Endothelial cell of umbilical vein (primary cell): ENCODE data around the gene STOML3.

Experiments used
- EZH2 ChIP-seq: IDR thresholded peaks from 2 replicates; pipeline ENCODE4 v1.6.1; 2012; ENCODE audit warnings: borderline replicate concordance, low read depth, mild to moderate bottlenecking, moderate library complexity, low read length, inconsistent platforms; ENCODE audit not compliant: severe bottlenecking
- FOS ChIP-seq: IDR thresholded peaks from 2 replicates; pipeline ENCODE4 v1.6.1; 2011; ENCODE audit warnings: mild to moderate bottlenecking, low read length, moderate library complexity, borderline replicate concordance; ENCODE audit not compliant: insufficient read depth
- JUN ChIP-seq: IDR thresholded peaks from 2 replicates; pipeline ENCODE4 v1.6.1; 2011; ENCODE audit warnings: borderline replicate concordance, low read depth; ENCODE audit not compliant: insufficient read length, insufficient read depth
- MYC ChIP-seq: IDR thresholded peaks from one replicate; pipeline ENCODE4 v1.6.1; 2011; ENCODE audit warnings: mild to moderate bottlenecking, low read depth, low read length
- POLR2A ChIP-seq: IDR thresholded peaks from 2 replicates; pipeline ENCODE4 v1.6.1; 2012; ENCODE audit warnings: low read depth, mild to moderate bottlenecking, control low read depth, low read length
- POLR2AphosphoS5 ChIP-seq: IDR thresholded peaks from 2 replicates; pipeline ENCODE4 v1.6.1; 2012; ENCODE audit warnings: low read depth, mild to moderate bottlenecking, control low read depth, low read length, moderate library complexity; ENCODE audit not compliant: insufficient read depth
- TF ChIP-seq, protein P1 (sequence below), 2 donors: IDR thresholded peaks; 1 replicate in 1 of 2; 2 replicates in 1 of 2; pipeline ENCODE4 v1.5.1; 2011; ENCODE audit warnings: low read length in 2 of 2, mild to moderate bottlenecking in 2 of 2, moderate library complexity in 2 of 2, control low read depth in 1 of 2, inconsistent platforms in 1 of 2, low read depth in 1 of 2; ENCODE audit not compliant: insufficient read depth in 1 of 2; ENCODE audit errors: extremely low read depth in 1 of 2
- TF ChIP-seq, protein P2 (sequence below): IDR thresholded peaks from 2 replicates; pipeline ENCODE4 v1.6.1; 2011; ENCODE audit not compliant: insufficient read depth, insufficient read length

DNA sequence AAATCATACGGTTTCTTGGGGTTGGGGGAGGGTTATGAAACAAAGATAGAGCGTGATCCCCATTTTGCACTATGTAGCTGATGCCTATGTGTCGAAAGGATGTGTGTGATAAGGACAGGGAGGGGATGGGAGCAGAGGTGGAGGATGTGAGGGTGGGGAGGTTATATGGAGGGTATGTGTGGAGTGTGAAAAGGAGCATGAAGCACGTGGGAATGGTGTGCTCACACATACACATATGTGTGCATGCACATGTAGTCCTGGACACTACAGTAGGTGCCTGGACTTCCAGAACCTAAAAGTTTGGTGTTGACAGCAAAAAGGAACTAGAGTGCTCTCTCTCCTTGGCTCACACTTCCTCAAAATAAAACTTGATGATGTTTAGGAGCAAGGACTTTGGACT is 25.4 kb downstream of the STOML3 start:
- TF ChIP-seq, protein P1, sequence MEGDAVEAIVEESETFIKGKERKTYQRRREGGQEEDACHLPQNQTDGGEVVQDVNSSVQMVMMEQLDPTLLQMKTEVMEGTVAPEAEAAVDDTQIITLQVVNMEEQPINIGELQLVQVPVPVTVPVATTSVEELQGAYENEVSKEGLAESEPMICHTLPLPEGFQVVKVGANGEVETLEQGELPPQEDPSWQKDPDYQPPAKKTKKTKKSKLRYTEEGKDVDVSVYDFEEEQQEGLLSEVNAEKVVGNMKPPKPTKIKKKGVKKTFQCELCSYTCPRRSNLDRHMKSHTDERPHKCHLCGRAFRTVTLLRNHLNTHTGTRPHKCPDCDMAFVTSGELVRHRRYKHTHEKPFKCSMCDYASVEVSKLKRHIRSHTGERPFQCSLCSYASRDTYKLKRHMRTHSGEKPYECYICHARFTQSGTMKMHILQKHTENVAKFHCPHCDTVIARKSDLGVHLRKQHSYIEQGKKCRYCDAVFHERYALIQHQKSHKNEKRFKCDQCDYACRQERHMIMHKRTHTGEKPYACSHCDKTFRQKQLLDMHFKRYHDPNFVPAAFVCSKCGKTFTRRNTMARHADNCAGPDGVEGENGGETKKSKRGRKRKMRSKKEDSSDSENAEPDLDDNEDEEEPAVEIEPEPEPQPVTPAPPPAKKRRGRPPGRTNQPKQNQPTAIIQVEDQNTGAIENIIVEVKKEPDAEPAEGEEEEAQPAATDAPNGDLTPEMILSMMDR (IDR thresholded peaks at IDR 0.05; ENCODE audit: extremely low read depth in 1 of 2, insufficient read depth in 1 of 2, low read depth in 1 of 2, low read length in 2 of 2): no peak
- TF ChIP-seq, protein P2, sequence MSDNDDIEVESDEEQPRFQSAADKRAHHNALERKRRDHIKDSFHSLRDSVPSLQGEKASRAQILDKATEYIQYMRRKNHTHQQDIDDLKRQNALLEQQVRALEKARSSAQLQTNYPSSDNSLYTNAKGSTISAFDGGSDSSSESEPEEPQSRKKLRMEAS: no peak
- TF ChIP-seq POLR2A (no peak), EZH2 (no peak), MYC (no peak), JUN (no peak), POLR2AphosphoS5 (no peak), FOS (no peak)
